GM12878 (cell line): ENCODE measurements around the gene LARP4. TPM values are rescaled to one million over a fixed set of nuclear protein-coding genes. Genes with fewer than 3 reads are reported as not detected.

ENCODE experiments used
- CBX3 ChIP-seq: fragments of 200-600 bp; sonication (generic); IDR thresholded peaks from 2 replicates; pipeline ENCODE4 v1.6.1; 2016; ENCODE audit warnings: low read depth, borderline replicate concordance
- ETV6 ChIP-seq, 2 experiments: fragments of 450-650 bp in 1 of 2; IDR thresholded peaks in 1 of 2; conservative IDR thresholded peaks in 1 of 2; 2 replicates each; pipeline ENCODE4 v1.6.1; 2014; ENCODE audit warnings: antibody characterized with exemption in 1 of 2, borderline replicate concordance in 1 of 2, low read depth in 1 of 2, mild to moderate bottlenecking in 1 of 2, moderate library complexity in 1 of 2
- EZH2 ChIP-seq: IDR thresholded peaks from 2 replicates; pipeline ENCODE4 v1.6.1; 2012; ENCODE audit warnings: low read depth, mild to moderate bottlenecking, control low read depth, inconsistent platforms, low read length, borderline replicate concordance; ENCODE audit not compliant: control insufficient read depth
- FOS ChIP-seq: IDR thresholded peaks from 3 replicates; pipeline ENCODE4 v1.6.1; 2011; ENCODE audit warnings: borderline replicate concordance; ENCODE audit not compliant: insufficient read length; ENCODE audit errors: extremely low read depth
- GABPA ChIP-seq: IDR thresholded peaks from 2 replicates; pipeline ENCODE4 v1.6.1; 2014; ENCODE audit warnings: antibody characterized with exemption, low read depth, mild to moderate bottlenecking, inconsistent platforms
- HDAC6 ChIP-seq: fragments of 200-600 bp; sonication (generic); IDR thresholded peaks from one replicate; pipeline ENCODE4 v1.8.0; 2017; ENCODE audit warnings: antibody characterized with exemption; ENCODE audit not compliant: unreplicated experiment
- IRF4 ChIP-seq: IDR thresholded peaks from 2 replicates; pipeline ENCODE4 v1.6.1; 2011; ENCODE audit warnings: low read depth, low read length
- MEF2A ChIP-seq: IDR thresholded peaks from 2 replicates; pipeline ENCODE4 v1.6.1; 2011; ENCODE audit warnings: low read depth, mild to moderate bottlenecking, low read length, moderate library complexity; ENCODE audit not compliant: insufficient read depth
- SMC3 ChIP-seq: IDR thresholded peaks from 2 replicates; pipeline ENCODE4 v1.6.1; 2011; ENCODE audit warnings: low read length, improper control_type of control experiment, borderline replicate concordance
- SREBF1 ChIP-seq: IDR thresholded peaks from 2 replicates; pipeline ENCODE4 v1.6.1; 2012; ENCODE audit warnings: mild to moderate bottlenecking, low read length
- ZBED1 ChIP-seq: IDR thresholded peaks from 2 replicates; pipeline ENCODE4 v1.6.1; 2016; ENCODE audit warnings: borderline replicate concordance
- ZZZ3 ChIP-seq: IDR thresholded peaks from 2 replicates; pipeline ENCODE4 v1.6.1; 2011; ENCODE audit warnings: low read depth; ENCODE audit not compliant: control insufficient read depth, insufficient read length
- polyA plus RNA-seq, 11 experiments: library from polyadenylated mRNA; depleted of rRNA in 4 of 11; unstranded in 6 of 11; stranded (reverse) in 5 of 11; fragments of >200 nt; fragmentation: Nextera tagmentation in 4 of 11; fragmentation: Illumina TruSeq in 1 of 11; extraction: Ambion mirVana in 4 of 11; extraction: Trizol in 1 of 11; gene quantifications; 1 replicate in 1 of 11; 2 replicates in 10 of 11; pipeline versions ENCODE4 v1.2.1 to v1.2.3, GENCODE V29; 2011 to 2016; ENCODE audit warnings: inconsistent platforms in 2 of 11, missing spikeins in 2 of 11, low read depth in 1 of 11
- total RNA-seq, 4 experiments: library from RNA; depleted of rRNA in 3 of 4; stranded (reverse); fragments of >200 nt in 3 of 4; fragmentation: Illumina TruSeq in 1 of 4; extraction: Trizol in 1 of 4; gene quantifications; 2 replicates each; pipeline versions ENCODE4 v1.2.1 to v1.2.3, GENCODE V29; 2013 to 2021
- TF ChIP-seq, protein P1 (sequence below): IDR thresholded peaks from 2 replicates; pipeline ENCODE4 v1.6.1; 2012; ENCODE audit warnings: low read depth, low read length, improper control_type of control experiment
- TF ChIP-seq, protein P2 (sequence below): IDR thresholded peaks from 2 replicates; pipeline ENCODE4 v1.6.1; 2011; ENCODE audit warnings: mild to moderate bottlenecking, low read depth, low read length, moderate library complexity; ENCODE audit not compliant: insufficient replicate concordance
- TF ChIP-seq, protein P3 (sequence below): IDR thresholded peaks from 2 replicates; pipeline ENCODE4 v1.6.1; 2011; ENCODE audit warnings: borderline replicate concordance, low read depth, mild to moderate bottlenecking, moderate library complexity, low read length; ENCODE audit not compliant: insufficient read depth, poor library complexity, severe bottlenecking
- TF ChIP-seq, protein P4 (sequence below): fragments of 450-650 bp; IDR thresholded peaks from 2 replicates; pipeline ENCODE4 v1.6.1; 2017; ENCODE audit warnings: antibody characterized with exemption, mild to moderate bottlenecking, moderate library complexity
- TF ChIP-seq, protein P5 (sequence below): fragments of 450-650 bp; IDR thresholded peaks from 2 replicates; pipeline ENCODE4 v1.6.1; 2017; ENCODE audit warnings: mild to moderate bottlenecking, moderate library complexity

The LARP4 gene
- total and polyA plus RNA-seq, 10 of the 15 experiments (the other 5 are each of a cell fraction or from before 2014, with no cell fraction given): 24.1 to 72.6 (median 35.6) TPM

DNA sequence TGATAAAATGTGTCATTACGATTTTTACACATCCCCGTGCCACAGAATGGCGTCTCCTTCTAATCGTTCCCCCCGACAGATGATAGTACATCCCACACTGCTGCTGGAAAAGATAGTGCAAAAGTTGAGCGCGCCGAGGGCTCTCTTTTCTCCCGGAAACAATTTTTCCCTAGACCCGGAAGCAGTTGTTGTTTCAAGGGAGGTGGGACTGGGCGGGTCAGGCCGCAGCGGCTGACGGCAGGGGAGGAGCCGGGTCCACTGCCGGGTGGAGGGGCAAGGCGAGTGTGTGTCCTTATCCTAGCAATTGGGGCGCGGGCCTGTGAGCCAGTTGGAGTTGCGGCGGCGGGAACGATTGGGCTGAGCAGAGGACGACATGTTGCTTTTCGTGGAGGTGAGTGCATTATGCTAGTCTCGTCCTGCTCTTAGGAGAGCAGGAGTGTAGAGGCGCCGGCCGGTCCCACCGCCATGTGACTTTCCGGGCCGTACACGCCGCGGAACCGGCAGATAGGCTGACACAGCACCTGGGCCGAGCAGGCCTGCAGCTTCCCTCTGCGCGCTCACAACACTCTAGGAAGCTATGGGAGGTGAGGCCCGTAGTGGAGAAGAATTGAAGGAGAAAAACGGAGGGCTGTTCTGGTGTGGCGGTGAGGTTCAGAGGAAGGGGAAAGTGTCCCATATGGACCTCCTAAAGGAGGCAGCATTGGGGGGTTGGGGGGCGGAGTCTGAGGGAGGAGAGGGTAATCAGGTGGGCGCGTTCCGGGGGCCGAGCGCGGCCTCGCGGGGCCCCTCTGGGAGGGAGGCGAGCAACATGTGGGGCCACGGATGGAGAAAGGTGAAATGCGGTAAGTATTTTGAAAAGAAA lies at the start of gene LARP4 (continued):
- TF ChIP-seq MEF2A (0 out of 2 replicates have a peak, but pooled peaks have one; percentile 48), ETV6 (conservative IDR thresholded peaks at IDR 0.05 in 1 of 2, IDR thresholded peaks at IDR 0.05 in 1 of 2; ENCODE audit: borderline replicate concordance in 1 of 2, low read depth in 1 of 2) (no peak), EZH2 (no peak), SREBF1 (peak; percentile 1; the same call in 1 of the 2 replicates), ZBED1 (peak; percentile 80), ZZZ3 (no peak), CBX3 (no peak), HDAC6 (no peak), IRF4 (no peak), GABPA (peak; percentile 98), FOS (no peak), SMC3 (no peak)
- TF ChIP-seq, protein P1, sequence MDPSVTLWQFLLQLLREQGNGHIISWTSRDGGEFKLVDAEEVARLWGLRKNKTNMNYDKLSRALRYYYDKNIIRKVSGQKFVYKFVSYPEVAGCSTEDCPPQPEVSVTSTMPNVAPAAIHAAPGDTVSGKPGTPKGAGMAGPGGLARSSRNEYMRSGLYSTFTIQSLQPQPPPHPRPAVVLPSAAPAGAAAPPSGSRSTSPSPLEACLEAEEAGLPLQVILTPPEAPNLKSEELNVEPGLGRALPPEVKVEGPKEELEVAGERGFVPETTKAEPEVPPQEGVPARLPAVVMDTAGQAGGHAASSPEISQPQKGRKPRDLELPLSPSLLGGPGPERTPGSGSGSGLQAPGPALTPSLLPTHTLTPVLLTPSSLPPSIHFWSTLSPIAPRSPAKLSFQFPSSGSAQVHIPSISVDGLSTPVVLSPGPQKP: no peak
- TF ChIP-seq, protein P2, sequence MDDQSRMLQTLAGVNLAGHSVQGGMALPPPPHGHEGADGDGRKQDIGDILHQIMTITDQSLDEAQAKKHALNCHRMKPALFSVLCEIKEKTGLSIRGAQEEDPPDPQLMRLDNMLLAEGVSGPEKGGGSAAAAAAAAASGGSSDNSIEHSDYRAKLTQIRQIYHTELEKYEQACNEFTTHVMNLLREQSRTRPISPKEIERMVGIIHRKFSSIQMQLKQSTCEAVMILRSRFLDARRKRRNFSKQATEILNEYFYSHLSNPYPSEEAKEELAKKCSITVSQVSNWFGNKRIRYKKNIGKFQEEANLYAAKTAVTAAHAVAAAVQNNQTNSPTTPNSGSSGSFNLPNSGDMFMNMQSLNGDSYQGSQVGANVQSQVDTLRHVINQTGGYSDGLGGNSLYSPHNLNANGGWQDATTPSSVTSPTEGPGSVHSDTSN: no peak
- TF ChIP-seq, protein P3, sequence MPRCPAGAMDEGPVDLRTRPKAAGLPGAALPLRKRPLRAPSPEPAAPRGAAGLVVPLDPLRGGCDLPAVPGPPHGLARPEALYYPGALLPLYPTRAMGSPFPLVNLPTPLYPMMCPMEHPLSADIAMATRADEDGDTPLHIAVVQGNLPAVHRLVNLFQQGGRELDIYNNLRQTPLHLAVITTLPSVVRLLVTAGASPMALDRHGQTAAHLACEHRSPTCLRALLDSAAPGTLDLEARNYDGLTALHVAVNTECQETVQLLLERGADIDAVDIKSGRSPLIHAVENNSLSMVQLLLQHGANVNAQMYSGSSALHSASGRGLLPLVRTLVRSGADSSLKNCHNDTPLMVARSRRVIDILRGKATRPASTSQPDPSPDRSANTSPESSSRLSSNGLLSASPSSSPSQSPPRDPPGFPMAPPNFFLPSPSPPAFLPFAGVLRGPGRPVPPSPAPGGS: no peak
- TF ChIP-seq, protein P4, sequence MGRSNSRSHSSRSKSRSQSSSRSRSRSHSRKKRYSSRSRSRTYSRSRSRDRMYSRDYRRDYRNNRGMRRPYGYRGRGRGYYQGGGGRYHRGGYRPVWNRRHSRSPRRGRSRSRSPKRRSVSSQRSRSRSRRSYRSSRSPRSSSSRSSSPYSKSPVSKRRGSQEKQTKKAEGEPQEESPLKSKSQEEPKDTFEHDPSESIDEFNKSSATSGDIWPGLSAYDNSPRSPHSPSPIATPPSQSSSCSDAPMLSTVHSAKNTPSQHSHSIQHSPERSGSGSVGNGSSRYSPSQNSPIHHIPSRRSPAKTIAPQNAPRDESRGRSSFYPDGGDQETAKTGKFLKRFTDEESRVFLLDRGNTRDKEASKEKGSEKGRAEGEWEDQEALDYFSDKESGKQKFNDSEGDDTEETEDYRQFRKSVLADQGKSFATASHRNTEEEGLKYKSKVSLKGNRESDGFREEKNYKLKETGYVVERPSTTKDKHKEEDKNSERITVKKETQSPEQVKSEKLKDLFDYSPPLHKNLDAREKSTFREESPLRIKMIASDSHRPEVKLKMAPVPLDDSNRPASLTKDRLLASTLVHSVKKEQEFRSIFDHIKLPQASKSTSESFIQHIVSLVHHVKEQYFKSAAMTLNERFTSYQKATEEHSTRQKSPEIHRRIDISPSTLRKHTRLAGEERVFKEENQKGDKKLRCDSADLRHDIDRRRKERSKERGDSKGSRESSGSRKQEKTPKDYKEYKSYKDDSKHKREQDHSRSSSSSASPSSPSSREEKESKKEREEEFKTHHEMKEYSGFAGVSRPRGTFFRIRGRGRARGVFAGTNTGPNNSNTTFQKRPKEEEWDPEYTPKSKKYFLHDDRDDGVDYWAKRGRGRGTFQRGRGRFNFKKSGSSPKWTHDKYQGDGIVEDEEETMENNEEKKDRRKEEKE: no peak; the same call in 1 of the 2 replicates
- TF ChIP-seq, protein P5, sequence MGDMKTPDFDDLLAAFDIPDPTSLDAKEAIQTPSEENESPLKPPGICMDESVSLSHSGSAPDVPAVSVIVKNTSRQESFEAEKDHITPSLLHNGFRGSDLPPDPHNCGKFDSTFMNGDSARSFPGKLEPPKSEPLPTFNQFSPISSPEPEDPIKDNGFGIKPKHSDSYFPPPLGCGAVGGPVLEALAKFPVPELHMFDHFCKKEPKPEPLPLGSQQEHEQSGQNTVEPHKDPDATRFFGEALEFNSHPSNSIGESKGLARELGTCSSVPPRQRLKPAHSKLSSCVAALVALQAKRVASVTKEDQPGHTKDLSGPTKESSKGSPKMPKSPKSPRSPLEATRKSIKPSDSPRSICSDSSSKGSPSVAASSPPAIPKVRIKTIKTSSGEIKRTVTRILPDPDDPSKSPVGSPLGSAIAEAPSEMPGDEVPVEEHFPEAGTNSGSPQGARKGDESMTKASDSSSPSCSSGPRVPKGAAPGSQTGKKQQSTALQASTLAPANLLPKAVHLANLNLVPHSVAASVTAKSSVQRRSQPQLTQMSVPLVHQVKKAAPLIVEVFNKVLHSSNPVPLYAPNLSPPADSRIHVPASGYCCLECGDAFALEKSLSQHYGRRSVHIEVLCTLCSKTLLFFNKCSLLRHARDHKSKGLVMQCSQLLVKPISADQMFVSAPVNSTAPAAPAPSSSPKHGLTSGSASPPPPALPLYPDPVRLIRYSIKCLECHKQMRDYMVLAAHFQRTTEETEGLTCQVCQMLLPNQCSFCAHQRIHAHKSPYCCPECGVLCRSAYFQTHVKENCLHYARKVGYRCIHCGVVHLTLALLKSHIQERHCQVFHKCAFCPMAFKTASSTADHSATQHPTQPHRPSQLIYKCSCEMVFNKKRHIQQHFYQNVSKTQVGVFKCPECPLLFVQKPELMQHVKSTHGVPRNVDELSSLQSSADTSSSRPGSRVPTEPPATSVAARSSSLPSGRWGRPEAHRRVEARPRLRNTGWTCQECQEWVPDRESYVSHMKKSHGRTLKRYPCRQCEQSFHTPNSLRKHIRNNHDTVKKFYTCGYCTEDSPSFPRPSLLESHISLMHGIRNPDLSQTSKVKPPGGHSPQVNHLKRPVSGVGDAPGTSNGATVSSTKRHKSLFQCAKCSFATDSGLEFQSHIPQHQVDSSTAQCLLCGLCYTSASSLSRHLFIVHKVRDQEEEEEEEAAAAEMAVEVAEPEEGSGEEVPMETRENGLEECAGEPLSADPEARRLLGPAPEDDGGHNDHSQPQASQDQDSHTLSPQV: no peak
